Measurements from ENCODE around the gene ERBB4. TPM values are rescaled to one million over a fixed set of nuclear protein-coding genes. Genes with fewer than 3 reads are reported as not detected.

ERBB4 gene
- total and polyA plus RNA-seq, 7 experiments from 2014 or later = not detected

DNA sequence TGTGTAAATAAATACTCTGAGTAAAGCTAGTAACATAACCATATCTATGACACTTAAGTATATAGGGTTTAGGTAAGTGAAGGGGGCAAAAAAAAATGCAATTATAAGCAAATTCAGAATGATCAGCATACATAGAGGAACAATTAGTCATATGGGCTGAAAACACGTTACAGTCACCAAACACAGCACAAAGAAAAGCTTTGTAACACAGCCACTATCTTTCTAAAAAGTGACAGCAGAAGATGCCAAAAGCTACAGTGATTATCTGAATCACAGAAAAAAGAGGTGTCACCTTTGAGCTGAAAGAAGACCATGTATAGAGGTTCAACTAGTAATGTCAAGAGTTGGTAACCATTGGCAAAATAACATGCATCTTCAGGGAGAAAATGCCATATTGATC, 115.5 kb downstream of the ERBB4 start:
- ATAC-seq (no peak), DNase-seq (no peak)
- ChIA-PET POLR2A (no interaction called here), CTCF (no interaction called here)
- Mint-ChIP-seq H3K4me1 (no peaks in the 10 kb centered on the region), H3K4me3 (no peak overlapping the region), H3K27ac (no peak overlapping the region), H3K36me3 (no peaks in the 10 kb centered on the region), H3K27me3 (no peaks in the 10 kb centered on the region), H3K9me3 (peaks cover 0 to 10% (median 0%) of the 10 kb centered on the region in 11 donors)
- Histone ChIP-seq H3K36me3 (ENCODE audit: control insufficient read depth in 2 of 3, insufficient read depth in 3 of 3, low read length in 3 of 3) (no peaks in the 10 kb centered on the region), H3K4me3 (ENCODE audit: low read length) (no peak overlapping the region), H3K27me3 (ENCODE audit: control insufficient read depth in 2 of 2, insufficient read depth in 2 of 2, low read length in 2 of 2) (no peaks in the 10 kb centered on the region), H3K4me1 (ENCODE audit: control insufficient read depth in 2 of 2, insufficient read depth in 2 of 2, low read length in 2 of 2) (no peaks in the 10 kb centered on the region), H3K9me3 (ENCODE audit: control insufficient read depth in 2 of 3, low read length in 3 of 3) (no peaks in the 10 kb centered on the region), H3K27ac (ENCODE audit: low read depth, low read length) (no peak overlapping the region)
- intact Hi-C loops (cut with micrococcal nuclease) = no loop called here

DNA sequence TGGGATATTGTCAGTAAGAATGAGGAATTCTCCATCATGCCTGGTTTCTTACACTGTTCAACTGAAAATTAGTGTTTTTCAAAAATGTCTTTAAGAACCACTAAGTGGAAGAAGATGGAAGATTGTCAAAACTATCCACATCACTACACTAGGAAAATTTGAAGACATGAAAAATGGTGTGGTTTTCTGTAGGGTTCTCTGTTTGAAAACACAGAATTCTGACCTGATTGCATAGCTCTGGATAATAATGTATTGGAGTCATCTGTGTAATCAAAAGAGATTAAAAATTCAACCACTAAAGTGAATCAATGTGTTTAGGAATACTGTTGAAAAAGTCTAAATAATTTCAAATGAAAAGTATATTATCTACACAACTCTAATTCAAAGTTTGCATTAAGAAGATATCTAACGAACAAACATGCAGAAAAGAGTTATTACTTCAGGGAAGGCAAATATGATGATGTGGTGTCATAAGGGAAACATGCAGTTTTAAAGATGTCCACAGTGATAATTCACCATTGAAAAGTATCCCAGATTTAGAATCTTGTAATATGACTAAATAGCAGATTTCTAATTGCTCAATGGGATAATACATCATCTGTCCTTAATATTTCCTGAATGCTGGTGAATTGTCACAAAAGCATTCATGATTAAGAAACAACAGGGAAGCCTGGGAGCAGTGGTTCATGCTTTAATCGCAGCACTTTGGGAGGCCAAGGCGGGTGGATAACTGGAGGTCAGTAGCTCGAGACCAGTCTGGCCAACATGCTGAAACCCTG, 116.9 kb downstream of the ERBB4 start:
- Histone ChIP-seq H3K4me3 (ENCODE audit: low read length) (no peak overlapping the region), H3K4me1 (ENCODE audit: control insufficient read depth in 2 of 2, insufficient read depth in 2 of 2, low read length in 2 of 2) (no peaks in the 10 kb centered on the region), H3K27me3 (ENCODE audit: control insufficient read depth in 2 of 2, insufficient read depth in 2 of 2, low read length in 2 of 2) (no peaks in the 10 kb centered on the region), H3K27ac (ENCODE audit: low read depth, low read length) (no peak overlapping the region), H3K36me3 (ENCODE audit: control insufficient read depth in 2 of 3, insufficient read depth in 3 of 3, low read length in 3 of 3) (no peaks in the 10 kb centered on the region), H3K9me3 (ENCODE audit: control insufficient read depth in 2 of 3, low read length in 3 of 3) (no peaks in the 10 kb centered on the region)
- no peak overlapping the region for H3K4me3 Mint-ChIP-seq
- ChIA-PET POLR2A (no interaction called here), CTCF (no interaction called here)
- H3K27ac Mint-ChIP-seq = no peak overlapping the region
- no peaks in the 10 kb centered on the region for H3K27me3 Mint-ChIP-seq
- no peaks in the 10 kb centered on the region for H3K4me1 Mint-ChIP-seq
- no peak for ATAC-seq
- H3K36me3 Mint-ChIP-seq = no peaks in the 10 kb centered on the region
- peaks cover 0 to 10% (median 0%) of the 10 kb centered on the region in 11 donors for H3K9me3 Mint-ChIP-seq
- intact Hi-C loops (cut with micrococcal nuclease) = no loop called here
- DNase-seq = no peak

DNA sequence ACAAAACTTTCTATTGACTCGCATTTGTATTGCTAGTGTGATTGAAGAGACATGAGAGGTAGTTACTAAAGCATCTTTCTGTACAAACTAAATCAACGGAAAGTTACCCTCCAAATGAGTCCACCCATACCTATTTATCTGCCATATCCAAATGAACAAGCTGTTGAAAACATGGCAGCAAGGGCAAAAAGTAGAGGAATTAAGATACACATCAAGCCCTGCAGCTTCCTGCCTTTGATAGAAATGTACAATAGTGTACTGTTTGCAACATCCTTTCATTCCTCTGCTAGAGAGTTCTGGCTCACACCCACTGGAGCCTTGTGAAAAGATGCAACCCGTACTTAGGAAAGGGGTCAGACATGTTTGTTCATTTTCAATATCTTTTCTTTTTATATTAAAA, 122.5 kb downstream of the ERBB4 start:
- H3K27ac Mint-ChIP-seq = no peak overlapping the region
- H3K4me3 Mint-ChIP-seq = no peak overlapping the region
- no peaks in the 10 kb centered on the region for H3K4me1 Mint-ChIP-seq
- Histone ChIP-seq H3K4me3 (ENCODE audit: low read length) (no peak overlapping the region), H3K4me1 (ENCODE audit: control insufficient read depth in 2 of 2, insufficient read depth in 2 of 2, low read length in 2 of 2) (no peaks in the 10 kb centered on the region), H3K27ac (ENCODE audit: low read depth, low read length) (no peak overlapping the region), H3K9me3 (ENCODE audit: control insufficient read depth in 2 of 3, low read length in 3 of 3) (no peaks in the 10 kb centered on the region), H3K36me3 (ENCODE audit: control insufficient read depth in 2 of 3, insufficient read depth in 3 of 3, low read length in 3 of 3) (no peaks in the 10 kb centered on the region), H3K27me3 (ENCODE audit: control insufficient read depth in 2 of 2, insufficient read depth in 2 of 2, low read length in 2 of 2) (no peaks in the 10 kb centered on the region)
- H3K9me3 Mint-ChIP-seq = peaks cover 0 to 5% (median 0%) of the 10 kb centered on the region in 11 donors
- H3K27me3 Mint-ChIP-seq = no peaks in the 10 kb centered on the region
- ATAC-seq = no peak
- H3K36me3 Mint-ChIP-seq = no peaks in the 10 kb centered on the region
- POLR2A ChIA-PET = no interaction called here
- DNase-seq = no peak
- CTCF ChIA-PET = no interaction called here
- intact Hi-C loops (cut with micrococcal nuclease) = no loop called here

DNA sequence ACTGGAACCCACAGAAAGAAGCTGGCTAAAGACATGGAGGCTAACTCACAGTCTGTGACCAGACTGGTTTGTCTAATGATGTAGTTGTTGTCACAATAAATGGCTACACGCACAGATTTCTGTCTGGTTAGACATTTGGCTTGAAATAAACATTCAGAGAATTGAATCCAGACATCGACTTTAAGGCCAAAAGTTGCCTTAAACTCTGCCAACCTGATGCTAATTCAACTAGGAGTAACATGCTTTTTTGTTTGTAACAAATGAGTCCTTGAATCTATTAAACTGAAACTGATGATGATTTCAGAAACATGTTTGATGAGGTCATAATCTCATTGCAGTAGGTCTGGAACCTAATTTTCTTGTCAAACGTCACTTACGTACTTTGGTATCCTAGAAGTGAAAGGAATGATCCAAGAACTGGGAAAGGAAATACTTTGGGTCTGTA, 123.8 kb downstream of the ERBB4 start:
- intact Hi-C loops (cut with micrococcal nuclease) = no loop called here
- ATAC-seq = no peak

GRCh38 chr2:212409560-212409959, 129.0 kb downstream of the ERBB4 start:
- CTCF ChIA-PET = no interaction called here
- no peak overlapping the region for H3K4me3 Mint-ChIP-seq
- DNase-seq = no peak

More for the DNA sequence above, 123.8 kb downstream of the ERBB4 start:
- H3K4me3 Mint-ChIP-seq = no peak overlapping the region
- H3K27me3 Mint-ChIP-seq = no peaks in the 10 kb centered on the region
- no peaks in the 10 kb centered on the region for H3K36me3 Mint-ChIP-seq
- no peak overlapping the region for H3K4me3 ChIP-seq (ENCODE audit: low read length)
- no peaks in the 10 kb centered on the region for H3K27me3 ChIP-seq (ENCODE audit: control insufficient read depth in 2 of 2, insufficient read depth in 2 of 2, low read length in 2 of 2)
- no peaks in the 10 kb centered on the region for H3K4me1 Mint-ChIP-seq
- no peaks in the 10 kb centered on the region for H3K36me3 ChIP-seq (ENCODE audit: control insufficient read depth in 2 of 3, insufficient read depth in 3 of 3, low read length in 3 of 3)
- H3K9me3 Mint-ChIP-seq = peaks cover 0 to 5% (median 0%) of the 10 kb centered on the region in 11 donors
- ChIA-PET CTCF (no interaction called here), POLR2A (no interaction called here)
- no peak overlapping the region for H3K27ac ChIP-seq (ENCODE audit: low read depth, low read length)
- no peak overlapping the region for H3K27ac Mint-ChIP-seq
- DNase-seq = no peak
- H3K9me3 ChIP-seq (ENCODE audit: control insufficient read depth in 2 of 3, low read length in 3 of 3) = no peaks in the 10 kb centered on the region
- no peaks in the 10 kb centered on the region for H3K4me1 ChIP-seq (ENCODE audit: control insufficient read depth in 2 of 2, insufficient read depth in 2 of 2, low read length in 2 of 2)

DNA sequence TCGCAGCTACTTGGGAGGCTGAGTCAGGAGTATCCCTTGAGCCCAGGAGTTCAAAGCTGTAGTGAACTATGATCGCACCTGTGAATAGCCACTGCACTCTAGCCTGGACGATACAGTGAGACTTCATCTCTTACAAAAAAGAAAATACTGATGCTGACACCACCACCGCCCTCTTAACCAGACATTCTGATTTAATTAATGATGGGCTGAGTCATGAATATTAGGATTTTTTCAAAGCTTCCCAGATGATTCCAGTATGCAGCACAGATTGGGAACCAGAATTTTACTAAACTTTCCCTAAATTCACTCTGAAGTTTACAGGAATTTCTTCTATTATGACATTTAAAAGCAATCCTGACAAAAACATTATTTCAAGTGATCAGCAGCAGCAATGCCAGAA, 130.1 kb downstream of the ERBB4 start:
- no peaks in the 10 kb centered on the region for H3K27me3 ChIP-seq (ENCODE audit: control insufficient read depth in 2 of 2, insufficient read depth in 2 of 2, low read length in 2 of 2)
- intact Hi-C loops (cut with micrococcal nuclease) = no loop called here
- no peaks in the 10 kb centered on the region for H3K27me3 Mint-ChIP-seq
- H3K4me1 Mint-ChIP-seq = no peaks in the 10 kb centered on the region
- H3K9me3 ChIP-seq (ENCODE audit: control insufficient read depth in 2 of 3, low read length in 3 of 3) = no peaks in the 10 kb centered on the region
- DNase-seq = no peak
- peaks cover 0 to 10% (median 3%) of the 10 kb centered on the region in 11 donors for H3K9me3 Mint-ChIP-seq
- H3K27ac Mint-ChIP-seq = no peak overlapping the region
- H3K36me3 Mint-ChIP-seq = no peaks in the 10 kb centered on the region
- ChIA-PET CTCF (no interaction called here), POLR2A (no interaction called here)
- H3K4me1 ChIP-seq (ENCODE audit: control insufficient read depth in 2 of 2, insufficient read depth in 2 of 2, low read length in 2 of 2) = no peaks in the 10 kb centered on the region
- no peak overlapping the region for H3K4me3 ChIP-seq (ENCODE audit: low read length)
- H3K4me3 Mint-ChIP-seq = no peak overlapping the region
- H3K27ac ChIP-seq (ENCODE audit: low read depth, low read length) = no peak overlapping the region
- no peak for ATAC-seq
- no peaks in the 10 kb centered on the region for H3K36me3 ChIP-seq (ENCODE audit: control insufficient read depth in 2 of 3, insufficient read depth in 3 of 3, low read length in 3 of 3)

More at GRCh38 chr2:212409560-212409959, 129.0 kb downstream of the ERBB4 start:
- no peak overlapping the region for H3K4me3 ChIP-seq (ENCODE audit: low read length)
- intact Hi-C loops (cut with micrococcal nuclease) = no loop called here
- POLR2A ChIA-PET = no interaction called here
- peaks cover 0 to 10% (median 0%) of the 10 kb centered on the region in 11 donors for H3K9me3 Mint-ChIP-seq
- no peaks in the 10 kb centered on the region for H3K36me3 ChIP-seq (ENCODE audit: control insufficient read depth in 2 of 3, insufficient read depth in 3 of 3, low read length in 3 of 3)
- H3K9me3 ChIP-seq (ENCODE audit: control insufficient read depth in 2 of 3, low read length in 3 of 3) = no peaks in the 10 kb centered on the region
- H3K27me3 ChIP-seq (ENCODE audit: control insufficient read depth in 2 of 2, insufficient read depth in 2 of 2, low read length in 2 of 2) = no peaks in the 10 kb centered on the region
- H3K27ac ChIP-seq (ENCODE audit: low read depth, low read length) = no peak overlapping the region
- H3K27me3 Mint-ChIP-seq = no peaks in the 10 kb centered on the region
- H3K4me1 ChIP-seq (ENCODE audit: control insufficient read depth in 2 of 2, insufficient read depth in 2 of 2, low read length in 2 of 2) = no peaks in the 10 kb centered on the region
- no peaks in the 10 kb centered on the region for H3K36me3 Mint-ChIP-seq
- no peaks in the 10 kb centered on the region for H3K4me1 Mint-ChIP-seq
- ATAC-seq = no peak
- H3K27ac Mint-ChIP-seq = no peak overlapping the region

DNA sequence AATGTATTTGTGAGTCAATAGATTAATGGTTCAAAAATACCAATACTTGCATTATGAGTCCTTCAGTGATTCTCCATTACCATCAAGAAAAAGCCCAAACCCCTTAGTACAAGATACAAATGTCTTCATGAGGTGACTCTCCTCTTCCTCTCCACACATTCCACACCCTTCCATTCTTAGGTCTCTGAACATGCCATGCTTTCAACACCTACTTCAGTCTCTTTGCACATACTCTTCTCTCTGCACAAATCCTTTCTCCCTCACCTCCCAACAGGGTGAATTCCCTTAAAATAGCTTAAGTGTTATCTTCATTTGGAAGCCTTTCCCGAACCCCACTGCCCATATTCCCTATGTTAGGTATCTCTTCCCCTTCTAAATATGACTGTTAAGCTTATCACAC, 131.9 kb downstream of the ERBB4 start:
- ChIA-PET CTCF (no interaction called here), POLR2A (no interaction called here)
- Mint-ChIP-seq H3K27ac (no peak overlapping the region), H3K9me3 (peaks cover 0 to 10% (median 3%) of the 10 kb centered on the region in 11 donors), H3K4me3 (no peak overlapping the region), H3K36me3 (no peaks in the 10 kb centered on the region), H3K27me3 (no peaks in the 10 kb centered on the region), H3K4me1 (no peaks in the 10 kb centered on the region)
- Histone ChIP-seq H3K4me3 (ENCODE audit: low read length) (no peak overlapping the region), H3K36me3 (ENCODE audit: control insufficient read depth in 2 of 3, insufficient read depth in 3 of 3, low read length in 3 of 3) (no peaks in the 10 kb centered on the region), H3K27ac (ENCODE audit: low read depth, low read length) (no peak overlapping the region), H3K9me3 (ENCODE audit: control insufficient read depth in 2 of 3, low read length in 3 of 3) (no peaks in the 10 kb centered on the region), H3K4me1 (ENCODE audit: control insufficient read depth in 2 of 2, insufficient read depth in 2 of 2, low read length in 2 of 2) (no peaks in the 10 kb centered on the region), H3K27me3 (ENCODE audit: control insufficient read depth in 2 of 2, insufficient read depth in 2 of 2, low read length in 2 of 2) (no peaks in the 10 kb centered on the region)
- no peak for ATAC-seq
- no peak for DNase-seq
- intact Hi-C loops (cut with micrococcal nuclease) = no loop called here
